Measurements from ENCODE around the gene UMAD1. TPM values are rescaled to one million over a fixed set of nuclear protein-coding genes. Genes with fewer than 3 reads are reported as not detected.

The UMAD1 gene
- total and polyA plus RNA-seq, 2 of the 4 experiments (the other 2 are of a cell fraction): 5.2 to 8.4 TPM

DNA sequence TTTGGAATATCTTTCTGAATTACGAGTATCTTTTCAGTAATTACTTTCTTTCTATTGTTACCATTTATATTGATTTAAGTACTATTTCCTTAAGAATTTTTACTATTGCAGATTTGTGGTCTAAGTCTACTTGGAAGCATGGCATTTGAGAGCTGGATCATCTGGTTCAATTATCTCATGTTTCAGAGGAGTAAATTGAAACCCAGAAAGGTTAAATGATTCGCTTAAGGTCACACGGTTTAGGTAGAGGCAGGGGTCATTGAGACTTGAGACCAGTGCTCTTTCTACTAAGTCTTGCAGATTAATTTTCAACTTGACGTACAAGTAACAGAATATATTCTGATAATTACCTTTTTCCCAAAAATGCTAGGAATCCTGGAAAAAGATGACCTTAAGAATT, 218.9 kb downstream of the UMAD1 start:
- no peak overlapping the region for H2BK20ac ChIP-seq (ENCODE audit: low read depth, low read length)
- no peak overlapping the region for H2BK5ac ChIP-seq (ENCODE audit: low read depth, low read length, poor library complexity, severe bottlenecking)
- in situ Hi-C loops (cut with MboI; ENCODE audit: low sequenced_read_pairs): no loop called here
- BruUV-seq (replicated peaks): no TSS peak
- ChIA-PET POLR2A (ENCODE audit: unreplicated experiment) (no interaction called here), CTCF (interaction anchor here (0.6 kb wide), 1 partner anchor 90 kb away, joined by 3 read pairs; no protein-coding TSS in a partner anchor)
- no peak overlapping the region for H2BK120ac ChIP-seq (ENCODE audit: low read depth, low read length)
- H4K20me1 ChIP-seq (ENCODE audit: insufficient read depth, low read length): no peaks in the 10 kb centered on the region
- H3K4me3 ChIP-seq (ENCODE audit: insufficient read depth, low read depth, low read length): no peak overlapping the region
- no peaks in the 10 kb centered on the region for H3K4me1 ChIP-seq (ENCODE audit: control insufficient read depth, insufficient read depth, low read length)
- no peak overlapping the region for H2AK5ac ChIP-seq (ENCODE audit: low read depth, low read length)
- no peak overlapping the region for H2BK15ac ChIP-seq (ENCODE audit: low read depth, low read length)
- no peaks in the 10 kb centered on the region for H3K27me3 ChIP-seq (ENCODE audit: control insufficient read depth, insufficient read depth, low read length)
- no peak overlapping the region for H2AFZ ChIP-seq (replicated peaks; ENCODE audit: low read length, poor library complexity)
- H4K5ac ChIP-seq (ENCODE audit: low read depth, low read length): no peak overlapping the region
- H3K4me2 ChIP-seq (ENCODE audit: low read depth, low read length): no peak overlapping the region
- DNase-seq (no peak), ATAC-seq (ENCODE audit: low read depth) (no peak)
- H3K56ac ChIP-seq (ENCODE audit: extremely low read depth, insufficient read depth, low read length): no peak overlapping the region
- WGBS, 2 experiments (ENCODE audit: extremely low coverage in 2 of 2, insufficient read length in 1 of 2): no CpG with 5 or more reads among the region's 4 CpGs
- H3K4ac ChIP-seq (ENCODE audit: low read depth, low read length): no peak overlapping the region
- no peaks in the 10 kb centered on the region for H3K36me3 ChIP-seq (ENCODE audit: control insufficient read depth, insufficient read depth, low read length)
- no peak overlapping the region for H3K27ac ChIP-seq (ENCODE audit: insufficient read depth, low read length)
- no peak overlapping the region for H2AK9ac ChIP-seq (replicated peaks; ENCODE audit: low read depth, low read length, poor library complexity)
- H3K23ac ChIP-seq (ENCODE audit: low read depth, low read length): no peak overlapping the region
- no peaks in the 10 kb centered on the region for H3K79me1 ChIP-seq (ENCODE audit: low read depth in 1 of 2, low read length in 2 of 2)
- dilution Hi-C loops (cut with HindIII; ENCODE audit: low sequenced_read_pairs, unreplicated experiment): no loop called here
- H3K9me3 ChIP-seq (ENCODE audit: control insufficient read depth, insufficient read depth, low read length): peaks cover 5% of the 10 kb centered on the region
- H4K8ac ChIP-seq (ENCODE audit: low read depth in 2 of 2, low read length in 2 of 2): no peak overlapping the region
- H3K14ac ChIP-seq (replicated peaks; ENCODE audit: low read depth, low read length): no peak overlapping the region
- H3K18ac ChIP-seq (ENCODE audit: low read depth, low read length): no peak overlapping the region
- H4K91ac ChIP-seq (ENCODE audit: insufficient read depth, low read depth, low read length): no peak overlapping the region
- H3K9ac ChIP-seq (ENCODE audit: low read depth, low read length): no peak overlapping the region
- TF ChIP-seq CEBPB (IDR thresholded peaks at IDR 0.05; ENCODE audit: low read depth, low read length) (no peak), RFX5 (IDR thresholded peaks at IDR 0.05; ENCODE audit: low read depth, low read length) (no peak), MAFK (IDR thresholded peaks at IDR 0.05; ENCODE audit: low read depth, low read length) (no peak), RAD21 (IDR thresholded peaks at IDR 0.05; ENCODE audit: low read length) (no peak), POLR2A (IDR thresholded peaks at IDR 0.05; ENCODE audit: low read depth, low read length) (no peak), FOS (IDR thresholded peaks at IDR 0.05; ENCODE audit: low read depth, low read length) (no peak), RCOR1 (IDR thresholded peaks at IDR 0.05; ENCODE audit: insufficient replicate concordance, low read length) (no peak), MXI1 (IDR thresholded peaks at IDR 0.05; ENCODE audit: borderline replicate concordance, low read depth, low read length) (no peak), NFE2L2 (IDR thresholded peaks at IDR 0.05; ENCODE audit: low read depth, low read length) (no peak), MAZ (IDR thresholded peaks at IDR 0.05; ENCODE audit: borderline replicate concordance, low read depth, low read length) (no peak)
- intact Hi-C loops (cut with micrococcal nuclease): loop anchor here (2.0 kb wide), 1 partner anchor 109 kb away; the partner anchor contains the start of gene GLCCI1
- H3K9me1 ChIP-seq (ENCODE audit: insufficient read depth, low read length): no peaks in the 10 kb centered on the region
